SK-N-SH (cell line): ENCODE data around the gene FAIM2. TPM values are rescaled to one million over a fixed set of nuclear protein-coding genes. Genes with fewer than 3 reads are reported as not detected.

ENCODE experiments used
- CTCF ChIA-PET: fragments of 300-600, 350-600 bp; formaldehyde crosslinking; extraction: SDS; loops from one replicate; lab custom pipeline; 2021; lab: Yijun Ruan, JAX
- POLR2A ChIA-PET: fragments of 350-600 bp; sonication (Branson Sonifier 250); formaldehyde crosslinking; extraction: SDS; loops from one replicate; lab custom pipeline; 2020; ENCODE audit warnings: antibody characterized with exemption, inconsistent platforms; lab: Yijun Ruan, JAX
- DNase-seq: peaks from one replicate; pipeline ENCODE4 v3.0.0; 2012
- H2AFZ ChIP-seq: fragments of 200-600 bp; sonication (generic); 2 replicates; pipeline ENCODE4 v1.8.1; 2016; ENCODE audit warnings: antibody characterized with exemption, mild to moderate bottlenecking, low read depth
- H3F3A ChIP-seq: fragments of 200-600 bp; sonication (generic); replicated peaks from 2 replicates; pipeline ENCODE3; 2016; ENCODE audit warnings: antibody characterized with exemption, mild to moderate bottlenecking; ENCODE audit not compliant: insufficient read depth
- H3K27ac ChIP-seq, 2 experiments: fragments of 200-500 bp in 1 of 2; fragments of 200-600 bp in 1 of 2; sonication (Bioruptor generic) in 1 of 2; sonication (generic), shearing (Covaris generic) in 1 of 2; 2 replicates each; pipeline versions ENCODE4 v1.5.1 to v1.6.1; 2014 to 2016; ENCODE audit warnings: low read depth in 2 of 2, inconsistent platforms in 1 of 2, low read length in 1 of 2, mild to moderate bottlenecking in 1 of 2, mixed read lengths in 1 of 2
- H3K27me3 ChIP-seq: fragments of 200-600 bp; sonication (generic), shearing (Covaris generic); 2 replicates; pipeline ENCODE4 v1.6.1; 2016; ENCODE audit warnings: mixed run types; ENCODE audit not compliant: insufficient read depth
- H3K36me3 ChIP-seq, 2 experiments: fragments of 200-500 bp in 1 of 2; fragments of 200-600 bp in 1 of 2; sonication (Bioruptor generic) in 1 of 2; sonication (generic) in 1 of 2; replicated peaks in 1 of 2; 2 replicates each; pipeline versions ENCODE3 to v1.5.1; 2014 to 2016; ENCODE audit warnings: low read length in 1 of 2, mild to moderate bottlenecking in 1 of 2; ENCODE audit not compliant: insufficient read depth in 2 of 2, control insufficient read depth in 1 of 2
- H3K4me1 ChIP-seq, 2 experiments: fragments of 200-500 bp in 1 of 2; fragments of 200-600 bp in 1 of 2; sonication (Bioruptor generic) in 1 of 2; sonication (generic), shearing (Covaris generic) in 1 of 2; 2 replicates each; pipeline versions ENCODE4 v1.5.1 to v1.6.1; 2014 to 2016; ENCODE audit warnings: low read depth in 1 of 2, low read length in 1 of 2, mixed run types in 1 of 2; ENCODE audit not compliant: insufficient read depth in 2 of 2, control insufficient read depth in 1 of 2
- H3K4me2 ChIP-seq: fragments of 200-600 bp; sonication (generic), shearing (Covaris generic); 2 replicates; pipeline ENCODE4 v1.6.1; 2017; ENCODE audit warnings: mixed run types
- H3K4me3 ChIP-seq, 2 experiments: fragments of 200-500 bp in 1 of 2; fragments of 200-600 bp in 1 of 2; sonication (Bioruptor generic) in 1 of 2; sonication (generic), shearing (Covaris generic) in 1 of 2; 2 replicates each; pipeline versions ENCODE4 v1.5.1 to v1.8.1; 2014 to 2016; ENCODE audit warnings: low read depth in 2 of 2, inconsistent platforms in 1 of 2, low read length in 1 of 2, mild to moderate bottlenecking in 1 of 2, mixed read lengths in 1 of 2, moderate library complexity in 1 of 2
- H3K79me2 ChIP-seq: fragments of 200-600 bp; sonication (generic); 2 replicates; pipeline ENCODE4 v1.8.1; 2017; ENCODE audit warnings: mild to moderate bottlenecking; ENCODE audit not compliant: insufficient read depth
- H3K9ac ChIP-seq: fragments of 200-600 bp; sonication (generic); 2 replicates; pipeline ENCODE4 v1.6.1; 2017; ENCODE audit warnings: mixed run types
- H3K9me2 ChIP-seq: fragments of 200-600 bp; sonication (generic); 2 replicates; pipeline ENCODE4 v1.6.1; 2017; ENCODE audit warnings: mixed run types
- H3K9me3 ChIP-seq: fragments of 200-600 bp; sonication (generic); 2 replicates; pipeline ENCODE4 v1.6.1; 2017; ENCODE audit warnings: mixed run types, mild to moderate bottlenecking, moderate library complexity
- H4K20me1 ChIP-seq: fragments of 200-600 bp; sonication (generic); 2 replicates; pipeline ENCODE4 v1.6.1; 2017; ENCODE audit warnings: mild to moderate bottlenecking, mixed run types; ENCODE audit not compliant: insufficient read depth
- CHD2 ChIP-seq: fragments of 150-350 bp; IDR thresholded peaks from 2 replicates; pipeline ENCODE4 v1.6.1; 2018; ENCODE audit warnings: low read length; ENCODE audit not compliant: partially characterized antibody
- EZH2phosphoT487 ChIP-seq: fragments of 200-600 bp; sonication (generic); IDR thresholded peaks from 2 replicates; pipeline ENCODE4 v1.6.1; 2017; ENCODE audit warnings: low read depth, mixed run types, mild to moderate bottlenecking, antibody characterized with exemption, moderate library complexity, borderline replicate concordance
- FOXJ3 ChIP-seq: sonication (generic); formaldehyde crosslinking; IDR thresholded peaks from 2 replicates; pipeline ENCODE4 v1.5.1; 2020; ENCODE audit warnings: mild to moderate bottlenecking, missing genetic modification reagents
- GABPA ChIP-seq: IDR thresholded peaks from 2 replicates; pipeline ENCODE4 v1.4.0; 2012; ENCODE audit warnings: low read depth, mild to moderate bottlenecking
- JUND ChIP-seq: IDR thresholded peaks from 2 replicates; pipeline ENCODE4 v1.4.0; 2012
- MEF2A ChIP-seq: IDR thresholded peaks from 2 replicates; pipeline ENCODE4 v1.4.0; 2012; ENCODE audit warnings: low read depth, borderline replicate concordance
- NRF1 ChIP-seq: IDR thresholded peaks from 2 replicates; pipeline ENCODE4 v1.6.1; 2012; ENCODE audit warnings: low read depth, mild to moderate bottlenecking, low read length
- POLR2AphosphoS5 ChIP-seq: IDR thresholded peaks from 2 replicates; pipeline ENCODE4 v1.6.1; 2012; ENCODE audit warnings: low read depth, low read length
- RAD21 ChIP-seq: IDR thresholded peaks from 2 replicates; pipeline ENCODE4 v1.6.1; 2012; ENCODE audit warnings: mild to moderate bottlenecking, low read length
- RCOR1 ChIP-seq: fragments of 150-350 bp; IDR thresholded peaks from 2 replicates; pipeline ENCODE4 v1.6.1; 2017; ENCODE audit warnings: antibody characterized with exemption, low read length
- RXRA ChIP-seq: IDR thresholded peaks from 2 replicates; pipeline ENCODE4 v1.4.0; 2012; ENCODE audit warnings: low read depth, mild to moderate bottlenecking, borderline replicate concordance
- SIN3A ChIP-seq: IDR thresholded peaks from 2 replicates; pipeline ENCODE4 v1.6.1; 2012; ENCODE audit warnings: low read depth, mild to moderate bottlenecking, low read length, moderate library complexity, borderline replicate concordance
- TAF1 ChIP-seq: IDR thresholded peaks from 2 replicates; pipeline ENCODE4 v1.6.1; 2012; ENCODE audit warnings: low read depth, mild to moderate bottlenecking, low read length, moderate library complexity, borderline replicate concordance
- TCF12 ChIP-seq: IDR thresholded peaks from 2 replicates; pipeline ENCODE4 v1.4.0; 2012
- TEAD4 ChIP-seq: IDR thresholded peaks from 2 replicates; pipeline ENCODE4 v1.4.0; 2012; ENCODE audit warnings: mild to moderate bottlenecking, borderline replicate concordance; ENCODE audit not compliant: insufficient read depth
- YY1 ChIP-seq: IDR thresholded peaks from 2 replicates; pipeline ENCODE4 v1.4.0; 2012; ENCODE audit warnings: low read depth, mild to moderate bottlenecking
- WGBS: methylation state at CpG from one replicate; pipeline ENCODE4 v1.1.6; 2017; ENCODE audit warnings: low lambda C conversion rate; 5-methylcytosine and 5-hydroxymethylcytosine counted together
- polyA plus RNA-seq, 3 experiments: library from polyadenylated mRNA; depleted of rRNA; stranded (reverse); fragments of >200 nt; gene quantifications; 2 replicates each; pipeline ENCODE4 v1.2.3, GENCODE V29; 2012
- TF ChIP-seq, protein P1 (sequence below): fragments of 150-350 bp; IDR thresholded peaks from 2 replicates; pipeline ENCODE4 v1.6.1; 2017; ENCODE audit warnings: antibody characterized with exemption, low read length, low read depth, borderline replicate concordance
- TF ChIP-seq, protein P2 (sequence below): IDR thresholded peaks from 2 replicates; pipeline ENCODE4 v1.4.0; 2012; ENCODE audit warnings: low read depth, borderline replicate concordance
- TF ChIP-seq, protein P3 (sequence below): IDR thresholded peaks from 2 replicates; pipeline ENCODE4 v1.4.0; 2012; ENCODE audit warnings: low read depth
- TF ChIP-seq, protein P4 (sequence below): IDR thresholded peaks from 2 replicates; pipeline ENCODE4 v1.6.1; 2012; ENCODE audit warnings: mild to moderate bottlenecking, low read depth, low read length, moderate library complexity
- TF ChIP-seq, protein P5 (sequence below): IDR thresholded peaks from 2 replicates; pipeline ENCODE4 v1.4.0; 2012; ENCODE audit warnings: low read depth, borderline replicate concordance

FAIM2 gene
- polyA plus RNA-seq, 1 of the 3 experiments (the other 2 are of a cell fraction): 11.3 TPM

DNA sequence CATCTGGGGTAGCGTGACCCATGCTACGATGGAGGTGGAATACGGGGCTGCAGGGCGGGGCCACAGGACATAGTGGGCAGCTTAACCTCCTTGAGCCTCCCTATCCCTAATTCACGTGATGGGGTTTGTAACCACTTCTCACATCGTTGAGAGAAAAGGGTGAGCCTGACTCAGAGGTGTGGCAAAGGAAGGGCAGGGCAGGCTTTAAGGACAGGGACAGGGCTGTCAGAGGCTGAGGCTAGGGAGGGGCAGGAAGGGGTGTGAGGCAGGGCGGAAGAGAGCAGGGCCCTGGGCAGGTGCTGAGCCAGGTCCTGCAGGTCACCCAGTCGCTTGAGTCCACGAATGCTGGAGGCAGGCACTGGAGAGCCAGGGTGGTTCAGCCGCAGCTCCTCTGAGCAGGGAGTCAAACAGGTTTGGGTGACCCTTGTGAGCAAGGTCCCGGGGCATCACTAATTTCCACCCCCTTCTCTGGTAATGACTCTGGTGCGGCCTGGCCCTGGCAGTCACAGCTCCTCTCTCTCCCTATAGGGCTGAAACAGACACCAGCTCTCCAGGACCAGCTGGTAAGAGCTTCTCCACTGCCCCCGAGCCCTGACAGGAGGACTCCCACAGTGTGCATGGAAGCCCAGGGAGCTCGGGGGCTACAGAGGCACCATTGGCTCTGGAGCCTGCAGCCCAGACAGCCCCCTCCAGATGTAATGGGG, 39.4 kb upstream of the FAIM2 start:
- no peaks in the 10 kb centered on the region for H3K9me2 ChIP-seq
- H3K4me1 ChIP-seq: peaks cover 0 to 4% of the 10 kb centered on the region in 2 experiments; a peak in 1 of 4 replicates
- no peaks in the 10 kb centered on the region for H3K27me3 ChIP-seq
- no peak overlapping the region for H3K4me2 ChIP-seq
- TF ChIP-seq, protein P1, sequence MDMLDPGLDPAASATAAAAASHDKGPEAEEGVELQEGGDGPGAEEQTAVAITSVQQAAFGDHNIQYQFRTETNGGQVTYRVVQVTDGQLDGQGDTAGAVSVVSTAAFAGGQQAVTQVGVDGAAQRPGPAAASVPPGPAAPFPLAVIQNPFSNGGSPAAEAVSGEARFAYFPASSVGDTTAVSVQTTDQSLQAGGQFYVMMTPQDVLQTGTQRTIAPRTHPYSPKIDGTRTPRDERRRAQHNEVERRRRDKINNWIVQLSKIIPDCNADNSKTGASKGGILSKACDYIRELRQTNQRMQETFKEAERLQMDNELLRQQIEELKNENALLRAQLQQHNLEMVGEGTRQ: no peak
- TF ChIP-seq TEAD4 (no peak), EZH2phosphoT487 (no peak), JUND (no peak), YY1 (no peak), FOXJ3 (no peak), GABPA (no peak), RAD21 (no peak), NRF1 (no peak)
- TF ChIP-seq, all 33 proteins: peak for 0
- WGBS: 92% methylated on average over 8 of the region's 14 CpGs
- no peaks in the 10 kb centered on the region for H4K20me1 ChIP-seq
- ChIA-PET CTCF (interaction anchor here (0.6 to 3.5 kb wide), 14 partner anchors 11 to 127 kb away, joined by 3 to 28 read pairs (median 4); partner anchors contain the start of gene FAIM2), POLR2A (no interaction called here)
- no peaks in the 10 kb centered on the region for H3K9me3 ChIP-seq
- no peaks in the 10 kb centered on the region for H3K79me2 ChIP-seq
- DNase-seq: no peak
- H3F3A ChIP-seq: no peaks in the 10 kb centered on the region
- no peak overlapping the region for H3K27ac ChIP-seq
- no peak overlapping the region for H3K4me3 ChIP-seq
- no peaks in the 10 kb centered on the region for H3K36me3 ChIP-seq
- no peak overlapping the region for H2AFZ ChIP-seq
- no peak overlapping the region for H3K9ac ChIP-seq

DNA sequence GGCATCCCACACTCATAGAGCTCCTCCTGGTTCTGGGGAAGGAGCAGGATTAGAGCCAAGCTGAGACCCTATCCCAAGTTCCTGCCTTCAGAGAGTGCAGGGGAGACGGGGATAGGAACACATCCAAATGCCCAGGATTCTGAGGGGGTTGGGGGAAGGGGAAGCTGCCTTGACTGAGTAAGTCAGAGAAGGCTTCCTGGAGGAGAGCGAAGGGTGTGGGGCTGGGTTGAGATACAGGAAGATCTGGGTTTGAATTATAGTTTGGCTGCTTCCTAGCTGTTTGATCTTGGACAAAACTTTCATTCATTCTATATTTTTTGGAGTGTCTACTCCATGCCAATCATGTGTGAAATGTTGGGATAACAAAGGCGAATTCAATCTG, 38.8 kb upstream of the FAIM2 start:
- H3F3A ChIP-seq: no peaks in the 10 kb centered on the region
- H3K4me3 ChIP-seq: no peak overlapping the region
- H3K9me3 ChIP-seq: no peaks in the 10 kb centered on the region
- H3K4me1 ChIP-seq: peaks cover 0 to 7% of the 10 kb centered on the region in 2 experiments; a peak in 1 of 4 replicates
- H3K27ac ChIP-seq: no peak overlapping the region
- 90% methylated on average over 3 of the region's 3 CpGs for WGBS
- H3K36me3 ChIP-seq: no peaks in the 10 kb centered on the region
- H4K20me1 ChIP-seq: no peaks in the 10 kb centered on the region
- DNase-seq: no peak
- no peaks in the 10 kb centered on the region for H3K27me3 ChIP-seq
- ChIA-PET POLR2A (no interaction called here), CTCF (interaction anchor here (0.8 to 3.5 kb wide), 10 partner anchors 17 to 128 kb away, joined by 3 to 28 read pairs (median 6); no protein-coding TSS in a partner anchor)
- no peaks in the 10 kb centered on the region for H3K79me2 ChIP-seq
- H3K4me2 ChIP-seq: no peak overlapping the region
- no peak overlapping the region for H3K9ac ChIP-seq
- no peak overlapping the region for H2AFZ ChIP-seq
- H3K9me2 ChIP-seq: no peaks in the 10 kb centered on the region
- TF ChIP-seq CHD2: no peak
- TF ChIP-seq, protein P2, sequence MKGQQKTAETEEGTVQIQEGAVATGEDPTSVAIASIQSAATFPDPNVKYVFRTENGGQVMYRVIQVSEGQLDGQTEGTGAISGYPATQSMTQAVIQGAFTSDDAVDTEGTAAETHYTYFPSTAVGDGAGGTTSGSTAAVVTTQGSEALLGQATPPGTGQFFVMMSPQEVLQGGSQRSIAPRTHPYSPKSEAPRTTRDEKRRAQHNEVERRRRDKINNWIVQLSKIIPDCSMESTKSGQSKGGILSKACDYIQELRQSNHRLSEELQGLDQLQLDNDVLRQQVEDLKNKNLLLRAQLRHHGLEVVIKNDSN: no peak
- no peak for TF ChIP-seq TCF12
- TF ChIP-seq MEF2A: no peak
- TF ChIP-seq, protein P3, sequence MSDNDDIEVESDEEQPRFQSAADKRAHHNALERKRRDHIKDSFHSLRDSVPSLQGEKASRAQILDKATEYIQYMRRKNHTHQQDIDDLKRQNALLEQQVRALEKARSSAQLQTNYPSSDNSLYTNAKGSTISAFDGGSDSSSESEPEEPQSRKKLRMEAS: no peak
- TF ChIP-seq TAF1: no peak
- no peak for TF ChIP-seq SIN3A
- TF ChIP-seq, protein P4, sequence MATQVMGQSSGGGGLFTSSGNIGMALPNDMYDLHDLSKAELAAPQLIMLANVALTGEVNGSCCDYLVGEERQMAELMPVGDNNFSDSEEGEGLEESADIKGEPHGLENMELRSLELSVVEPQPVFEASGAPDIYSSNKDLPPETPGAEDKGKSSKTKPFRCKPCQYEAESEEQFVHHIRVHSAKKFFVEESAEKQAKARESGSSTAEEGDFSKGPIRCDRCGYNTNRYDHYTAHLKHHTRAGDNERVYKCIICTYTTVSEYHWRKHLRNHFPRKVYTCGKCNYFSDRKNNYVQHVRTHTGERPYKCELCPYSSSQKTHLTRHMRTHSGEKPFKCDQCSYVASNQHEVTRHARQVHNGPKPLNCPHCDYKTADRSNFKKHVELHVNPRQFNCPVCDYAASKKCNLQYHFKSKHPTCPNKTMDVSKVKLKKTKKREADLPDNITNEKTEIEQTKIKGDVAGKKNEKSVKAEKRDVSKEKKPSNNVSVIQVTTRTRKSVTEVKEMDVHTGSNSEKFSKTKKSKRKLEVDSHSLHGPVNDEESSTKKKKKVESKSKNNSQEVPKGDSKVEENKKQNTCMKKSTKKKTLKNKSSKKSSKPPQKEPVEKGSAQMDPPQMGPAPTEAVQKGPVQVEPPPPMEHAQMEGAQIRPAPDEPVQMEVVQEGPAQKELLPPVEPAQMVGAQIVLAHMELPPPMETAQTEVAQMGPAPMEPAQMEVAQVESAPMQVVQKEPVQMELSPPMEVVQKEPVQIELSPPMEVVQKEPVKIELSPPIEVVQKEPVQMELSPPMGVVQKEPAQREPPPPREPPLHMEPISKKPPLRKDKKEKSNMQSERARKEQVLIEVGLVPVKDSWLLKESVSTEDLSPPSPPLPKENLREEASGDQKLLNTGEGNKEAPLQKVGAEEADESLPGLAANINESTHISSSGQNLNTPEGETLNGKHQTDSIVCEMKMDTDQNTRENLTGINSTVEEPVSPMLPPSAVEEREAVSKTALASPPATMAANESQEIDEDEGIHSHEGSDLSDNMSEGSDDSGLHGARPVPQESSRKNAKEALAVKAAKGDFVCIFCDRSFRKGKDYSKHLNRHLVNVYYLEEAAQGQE: no peak
- no peak for TF ChIP-seq FOXJ3
- no peak for TF ChIP-seq RAD21
- TF ChIP-seq, protein P5, sequence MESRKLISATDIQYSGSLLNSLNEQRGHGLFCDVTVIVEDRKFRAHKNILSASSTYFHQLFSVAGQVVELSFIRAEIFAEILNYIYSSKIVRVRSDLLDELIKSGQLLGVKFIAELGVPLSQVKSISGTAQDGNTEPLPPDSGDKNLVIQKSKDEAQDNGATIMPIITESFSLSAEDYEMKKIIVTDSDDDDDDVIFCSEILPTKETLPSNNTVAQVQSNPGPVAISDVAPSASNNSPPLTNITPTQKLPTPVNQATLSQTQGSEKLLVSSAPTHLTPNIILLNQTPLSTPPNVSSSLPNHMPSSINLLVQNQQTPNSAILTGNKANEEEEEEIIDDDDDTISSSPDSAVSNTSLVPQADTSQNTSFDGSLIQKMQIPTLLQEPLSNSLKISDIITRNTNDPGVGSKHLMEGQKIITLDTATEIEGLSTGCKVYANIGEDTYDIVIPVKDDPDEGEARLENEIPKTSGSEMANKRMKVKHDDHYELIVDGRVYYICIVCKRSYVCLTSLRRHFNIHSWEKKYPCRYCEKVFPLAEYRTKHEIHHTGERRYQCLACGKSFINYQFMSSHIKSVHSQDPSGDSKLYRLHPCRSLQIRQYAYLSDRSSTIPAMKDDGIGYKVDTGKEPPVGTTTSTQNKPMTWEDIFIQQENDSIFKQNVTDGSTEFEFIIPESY: no peak
- TF ChIP-seq RXRA: no peak
- no peak for TF ChIP-seq POLR2AphosphoS5
- no peak for TF ChIP-seq RCOR1
